Measurements from ENCODE around the gene SNAPC4. TPM values are rescaled to one million over a fixed set of nuclear protein-coding genes. Genes with fewer than 3 reads are reported as not detected.

SNAPC4 gene
- polyA plus RNA-seq, 2 of the 4 experiments (the other 2 are of a cell fraction) = 2.7 to 10.3 TPM

DNA sequence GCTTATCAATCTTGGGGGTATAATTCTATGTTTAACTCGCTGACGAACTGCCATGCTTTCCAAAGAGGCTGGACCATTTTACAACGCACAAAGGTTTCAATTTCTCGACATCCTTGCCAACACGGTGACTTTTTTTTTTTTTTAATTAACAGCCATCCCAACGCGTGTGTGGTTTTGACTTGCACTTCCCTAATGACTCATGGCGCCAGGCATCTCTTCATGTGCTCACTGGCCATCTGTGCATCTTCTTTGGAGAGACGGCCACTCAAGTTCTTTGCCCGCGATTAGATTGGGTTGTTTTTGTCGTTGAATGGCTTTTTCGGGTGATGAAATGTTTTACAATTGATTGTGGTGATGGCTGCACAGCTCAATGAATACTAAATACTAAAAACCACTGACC is 14.0 kb downstream of the SNAPC4 start:
- no peak overlapping the region for H3K4me2 ChIP-seq
- ChIA-PET POLR2A (interaction anchor here (0.7 kb wide), 1 partner anchor 12 kb away, joined by 3 read pairs; no protein-coding TSS in a partner anchor), CTCF (interaction anchor here (0.6 to 10.0 kb wide), 7 partner anchors 11 to 384 kb away, joined by 3 to 100 read pairs (median 4); partner anchors contain the start of genes DNLZ, INPP5E and SNAPC4)
- H3K4me1 ChIP-seq = no peaks in the 10 kb centered on the region
- no peak for DNase-seq (ENCODE audit: low read depth in 1 of 2, low spot score in 1 of 2)
- TF ChIP-seq EP300 (IDR thresholded peaks at IDR 0.05) (no peak), CHD2 (IDR thresholded peaks at IDR 0.05; ENCODE audit: low read length, partially characterized antibody) (no peak), HOXB13 (CRISPR knock-in tag; IDR thresholded peaks at IDR 0.05; ENCODE audit: low read depth) (no peak), KDM5A (IDR thresholded peaks at IDR 0.05) (no peak), NR3C1 (IDR thresholded peaks at IDR 0.05) (no peak), BHLHE40 (IDR thresholded peaks at IDR 0.05; ENCODE audit: low read depth, low read length) (no peak), MYC (IDR thresholded peaks at IDR 0.05; ENCODE audit: borderline replicate concordance, low read length) (no peak)
- TF ChIP-seq, protein P1, sequence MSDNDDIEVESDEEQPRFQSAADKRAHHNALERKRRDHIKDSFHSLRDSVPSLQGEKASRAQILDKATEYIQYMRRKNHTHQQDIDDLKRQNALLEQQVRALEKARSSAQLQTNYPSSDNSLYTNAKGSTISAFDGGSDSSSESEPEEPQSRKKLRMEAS (IDR thresholded peaks at IDR 0.05) = no peak
- H3K4me3 ChIP-seq = no peak overlapping the region
- WGBS (ENCODE audit: missing lambda C conversion rate) = 96% methylated on average over 13 of the region's 13 CpGs
- no peak for ATAC-seq
- no peak for FAIRE-seq
- no peaks in the 10 kb centered on the region for H3K9me3 ChIP-seq
- no peak overlapping the region for H3K27ac ChIP-seq

DNA sequence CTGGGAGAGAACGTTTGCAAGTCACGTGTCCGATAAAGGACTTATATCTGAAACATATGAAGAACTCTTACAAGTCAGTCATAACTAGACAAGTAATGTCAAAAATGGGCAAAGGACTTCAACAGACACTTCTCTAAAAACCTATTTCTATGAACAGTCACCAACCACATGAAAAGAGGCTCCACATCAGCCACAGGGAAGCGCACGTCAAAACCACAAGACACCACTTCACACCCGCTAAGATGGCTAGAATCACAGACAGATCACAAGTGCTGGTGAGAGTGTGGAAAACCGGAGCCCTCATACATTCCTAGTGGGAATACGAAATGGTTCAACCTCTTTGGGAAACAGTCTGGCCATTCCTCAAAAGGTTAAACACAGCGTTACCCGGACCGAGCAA is 15.0 kb downstream of the SNAPC4 start:
- WGBS (ENCODE audit: missing lambda C conversion rate) = 95% methylated on average over 11 of the region's 11 CpGs
- no peak overlapping the region for H3K4me2 ChIP-seq
- H3K4me1 ChIP-seq = no peaks in the 10 kb centered on the region
- H3K9me3 ChIP-seq = no peaks in the 10 kb centered on the region
- H3K4me3 ChIP-seq = no peak overlapping the region
- TF ChIP-seq EHF (CRISPR knock-in tag; IDR thresholded peaks at IDR 0.05) = no peak
- H3K27ac ChIP-seq = no peak overlapping the region
- ChIA-PET CTCF (interaction anchor here (1.1 to 10.0 kb wide), 4 partner anchors 8 to 22 kb away, joined by 4 to 100 read pairs (median 5); partner anchors contain the start of genes DNLZ and SNAPC4), POLR2A (interaction anchor here (1.1 kb wide), 1 partner anchor 22 kb away, joined by 3 read pairs; no protein-coding TSS in a partner anchor)
- DNase-seq (ENCODE audit: low read depth in 1 of 2, low spot score in 1 of 2) = no peak
- no peak for ATAC-seq
- no peak for FAIRE-seq

DNA sequence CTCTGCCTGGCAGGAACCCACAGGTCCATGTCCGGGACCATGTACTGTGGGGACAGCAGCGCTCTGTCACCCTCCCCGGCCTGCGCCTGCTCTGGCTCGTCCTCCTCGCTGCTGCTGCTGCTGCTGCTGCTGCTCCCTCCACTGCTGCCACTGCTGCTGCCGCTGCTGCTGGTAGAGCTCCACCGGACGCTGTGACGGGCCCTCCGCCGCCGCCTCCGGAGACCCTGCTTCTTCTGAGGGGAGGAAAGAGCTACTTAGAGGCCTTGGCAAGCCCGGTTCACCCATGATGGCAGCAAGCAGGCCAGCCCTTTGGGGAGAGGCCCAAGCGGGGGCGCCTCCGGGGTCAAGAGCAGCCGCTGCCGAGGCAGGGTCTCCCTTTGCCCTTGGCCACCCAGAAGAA is 16.5 kb downstream of the SNAPC4 start:
- CTCF ChIA-PET = interaction anchor here (0.9 to 10.0 kb wide), 3 partner anchors 12 to 22 kb away, joined by 3 to 100 read pairs (median 3); partner anchors contain the start of gene SNAPC4
- FAIRE-seq (no peak), DNase-seq (ENCODE audit: low read depth in 1 of 2, low spot score in 1 of 2) (no peak), ATAC-seq (no peak)
- Histone ChIP-seq H3K27ac (no peak overlapping the region), H3K9me3 (no peaks in the 10 kb centered on the region), H3K4me2 (no peak overlapping the region), H3K4me1 (no peaks in the 10 kb centered on the region), H3K4me3 (no peak overlapping the region)
- WGBS (ENCODE audit: missing lambda C conversion rate) = 97% methylated on average over 14 of the region's 20 CpGs
- POLR2A ChIA-PET = no interaction called here
- TF ChIP-seq JUN (IDR thresholded peaks at IDR 0.05) = no peak
- no peak for TF ChIP-seq RFX5 (IDR thresholded peaks at IDR 0.05)

- H3K4me2 ChIP-seq = no peak overlapping the region
- CTCF ChIA-PET = interaction anchor here (0.7 to 10.0 kb wide), 7 partner anchors 7 to 43 kb away, joined by 3 to 100 read pairs (median 5); partner anchors contain the start of genes DNLZ and SNAPC4
- H3K4me3 ChIP-seq = no peak overlapping the region
- H3K27ac ChIP-seq = no peak overlapping the region
- DNase-seq (ENCODE audit: low read depth in 1 of 2, low spot score in 1 of 2) (no peak), ATAC-seq (no peak), FAIRE-seq (no peak)
- POLR2A ChIA-PET = no interaction called here
- 93% methylated on average over 18 of the region's 25 CpGs for WGBS (ENCODE audit: missing lambda C conversion rate)
- H3K4me1 ChIP-seq = no peaks in the 10 kb centered on the region
- TF ChIP-seq RCOR1 (IDR thresholded peaks at IDR 0.05; ENCODE audit: low read depth, low read length) (no peak), ESRRA (IDR thresholded peaks at IDR 0.05; ENCODE audit: borderline replicate concordance, low read length) (no peak), EHMT2 (IDR thresholded peaks at IDR 0.05; ENCODE audit: low read depth) (no peak)
- H3K9me3 ChIP-seq = no peaks in the 10 kb centered on the region
These were observed 17.9 kb downstream of the SNAPC4 start for GRCh38 chr9:136381966-136382513.

DNA sequence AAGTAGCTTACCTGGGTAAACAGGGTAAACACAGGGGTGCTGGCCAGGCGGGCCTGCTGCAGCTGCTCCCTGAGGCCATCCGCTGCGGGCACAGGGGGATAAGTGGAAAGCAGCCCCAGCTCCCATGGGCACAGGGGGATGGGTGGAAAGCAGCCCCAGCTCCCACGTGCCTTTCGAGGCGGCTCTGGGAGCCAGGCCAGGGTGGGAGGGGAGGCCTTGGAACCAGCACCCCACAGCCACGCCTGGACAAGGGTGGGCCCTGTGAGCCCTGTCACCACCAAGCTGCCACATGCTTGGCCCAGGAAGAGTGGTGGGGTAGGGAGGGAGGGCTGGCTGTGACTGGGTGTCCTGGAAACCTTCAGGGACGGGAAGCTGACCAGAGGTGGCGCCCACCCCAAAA is 18.7 kb downstream of the SNAPC4 start:
- Histone ChIP-seq H3K4me3 (no peak overlapping the region), H3K9me3 (no peaks in the 10 kb centered on the region), H3K4me1 (no peaks in the 10 kb centered on the region), H3K27ac (no peak overlapping the region), H3K4me2 (no peak overlapping the region)
- WGBS (ENCODE audit: missing lambda C conversion rate) = 100% methylated on average over 2 of the region's 9 CpGs
- DNase-seq (ENCODE audit: low read depth in 1 of 2, low spot score in 1 of 2) = no peak
- TF ChIP-seq KDM5A (IDR thresholded peaks at IDR 0.05) = no peak
- POLR2A ChIA-PET = no interaction called here
- FAIRE-seq = no peak
- CTCF ChIA-PET = interaction anchor here (0.9 to 10.0 kb wide), 7 partner anchors 8 to 155 kb away, joined by 3 to 100 read pairs (median 5); partner anchors contain the start of genes DNLZ and SNAPC4
- ATAC-seq = no peak

Measured in A549 (cell line).